NCI-H82 treated with DMSO at 0.1 percent for 48 hours (cell line): ENCODE measurements around the gene PPP1R1A.

Source experiments
- DNase-seq: peaks from one replicate; lab custom pipeline; 2025; ENCODE audit not compliant: unreplicated experiment; lab: John Stamatoyannopoulos, UW

PPP1R1A gene

GRCh38 chr12:54535474-54535873, 53.0 kb downstream of the PPP1R1A start:
- no peak for DNase-seq

- no peak for DNase-seq
Measured at GRCh38 chr12:54529581-54529980, 58.9 kb downstream of the PPP1R1A start.
